Measurements from ENCODE around the gene CHRM5. TPM values are rescaled to one million over a fixed set of nuclear protein-coding genes. Genes with fewer than 3 reads are reported as not detected.

Gene CHRM5
- total and polyA plus RNA-seq, 2 donors (not counting 3 experiments of a cell fraction or from before 2014, with no cell fraction given): 0.03 TPM; not detected in 1

DNA sequence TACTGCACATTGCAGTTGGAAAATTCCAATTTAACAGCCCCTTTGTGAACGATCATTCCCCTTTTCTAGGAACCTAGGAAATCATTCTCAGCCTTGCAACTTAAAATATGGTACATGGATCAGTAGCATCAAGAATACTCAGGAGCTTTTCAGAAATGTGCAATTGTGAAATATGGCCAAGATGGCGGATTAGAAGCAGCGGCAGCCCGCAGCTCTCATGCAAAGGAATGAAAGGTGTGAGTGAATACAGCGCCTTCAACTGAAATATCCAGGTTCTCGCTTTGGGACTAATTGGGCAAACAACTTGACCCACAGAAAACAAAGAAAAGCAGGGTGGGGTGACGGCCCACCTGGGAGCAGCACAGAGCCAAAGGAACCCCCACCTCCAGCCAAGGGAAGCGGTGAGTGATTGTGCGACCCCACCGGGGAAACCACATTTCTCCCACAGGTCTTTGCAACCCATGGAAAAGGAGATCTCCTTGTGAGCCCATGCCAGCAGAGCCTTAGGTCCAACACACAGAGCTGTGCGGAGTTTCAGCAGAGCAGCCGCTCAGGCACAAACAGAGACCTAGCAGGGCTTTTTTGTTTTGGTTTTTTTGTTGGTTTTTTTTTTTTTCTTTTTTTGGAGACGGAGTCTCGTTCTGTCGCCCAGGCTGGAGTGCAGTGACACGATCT lies 78.3 kb downstream of the CHRM5 start:
- no peak overlapping the region for H3K4me2 ChIP-seq (ENCODE audit: insufficient read depth, low read length)
- no peaks in the 10 kb centered on the region for H3K4me1 ChIP-seq (ENCODE audit: control insufficient read depth, extremely low read depth, insufficient read depth, low read length)
- H3K9me1 ChIP-seq (replicated peaks; ENCODE audit: control insufficient read depth, extremely low read depth, insufficient read depth, low read length): no peaks in the 10 kb centered on the region
- intact Hi-C loops (cut with micrococcal nuclease) (no loop called here), dilution Hi-C loops (cut with MboI; ENCODE audit: extremely low pct_ligation_motif_present, low sequenced_read_pairs) (no loop called here)
- H3K36me3 ChIP-seq (ENCODE audit: control insufficient read depth in 2 of 2, extremely low read depth in 1 of 2, insufficient read depth in 2 of 2, low read length in 2 of 2): no peaks in the 10 kb centered on the region
- no peaks in the 10 kb centered on the region for H4K20me1 ChIP-seq (replicated peaks; ENCODE audit: control insufficient read depth, extremely low read depth, insufficient read depth, low read length)
- DNase-seq (ENCODE audit: low read depth, low spot score) (no peak), FAIRE-seq (no peak)
- CTCF ChIA-PET: interaction anchor here (1.2 kb wide), 1 partner anchor 9 kb away, joined by 3 read pairs; no protein-coding TSS in a partner anchor
- no peaks in the 10 kb centered on the region for H3K9me3 ChIP-seq (replicated peaks; ENCODE audit: control insufficient read depth, insufficient read depth, low read length)
- no peak overlapping the region for H3K4me3 ChIP-seq (replicated peaks in 1 of 3; ENCODE audit: insufficient read depth in 1 of 3, low read depth in 1 of 3, low read length in 3 of 3)
- no peaks in the 10 kb centered on the region for H3K79me2 ChIP-seq (ENCODE audit: control insufficient read depth, insufficient read depth, low read length)
- no peaks in the 10 kb centered on the region for H3K27me3 ChIP-seq (ENCODE audit: control insufficient read depth in 2 of 2, insufficient read depth in 2 of 2, low read length in 2 of 2)
- TF ChIP-seq JUN (IDR thresholded peaks at IDR 0.05; ENCODE audit: borderline replicate concordance, insufficient read depth, insufficient read length, low read depth) (no peak), POLR2AphosphoS5 (IDR thresholded peaks at IDR 0.05; ENCODE audit: insufficient read depth, low read depth, low read length) (no peak), GATA2 (IDR thresholded peaks at IDR 0.05; ENCODE audit: insufficient read depth, insufficient read length, low read depth, low read length) (no peak), MYC (IDR thresholded peaks at IDR 0.05; ENCODE audit: low read depth, low read length) (no peak)
- H2AFZ ChIP-seq (ENCODE audit: low read depth, low read length): no peak overlapping the region
- BruUV-seq (replicated peaks): no TSS peak
- POLR2A ChIA-PET: no interaction called here
- H3K9ac ChIP-seq (replicated peaks; ENCODE audit: extremely low read depth, insufficient read depth, low read length): no peak overlapping the region
- no peak overlapping the region for H3K27ac ChIP-seq (ENCODE audit: insufficient read depth, low read depth, low read length)

DNA sequence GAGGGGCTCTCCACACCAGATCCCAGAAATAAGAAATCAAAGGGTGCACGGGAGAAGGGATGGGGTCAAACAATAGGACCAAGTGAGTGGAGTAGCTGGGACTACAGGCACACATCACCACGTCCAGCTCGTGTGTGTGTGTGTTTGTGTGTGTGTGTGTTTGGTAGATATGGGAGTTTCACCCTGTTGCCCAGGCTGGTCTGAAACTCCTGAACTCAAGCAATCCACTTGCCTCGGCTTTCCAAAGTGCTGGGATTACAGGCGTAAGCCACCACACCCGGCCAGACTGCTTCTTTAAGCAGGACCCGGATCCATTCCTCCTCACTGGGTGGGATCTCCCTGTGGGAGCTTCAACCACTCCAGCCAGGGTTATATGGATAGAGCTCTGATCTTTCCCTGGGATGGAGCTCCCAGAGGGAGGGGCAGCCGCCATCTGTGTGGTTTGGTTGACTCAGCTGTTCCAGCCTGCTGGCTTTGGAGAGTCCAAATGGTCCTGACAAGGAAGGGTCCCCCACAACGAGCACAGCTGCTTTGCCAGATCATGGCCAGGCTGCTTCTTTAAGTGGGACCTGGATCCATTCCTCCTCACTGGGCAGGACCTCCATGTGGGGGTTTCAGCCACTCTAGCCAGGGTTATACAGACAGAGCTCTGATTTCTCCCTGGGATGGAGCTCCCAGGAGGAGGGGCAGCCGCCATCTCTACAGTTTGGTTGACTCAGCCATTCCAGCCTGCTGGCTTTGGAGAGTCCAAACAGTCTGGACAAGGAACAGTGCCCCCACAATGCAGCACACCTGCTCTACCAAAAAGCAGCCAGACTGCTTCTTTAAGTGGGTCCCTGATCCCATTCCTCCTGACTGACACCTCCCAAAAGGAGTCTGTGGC lies 79.8 kb downstream of the CHRM5 start:
- Histone ChIP-seq H3K4me3 (replicated peaks in 1 of 3; ENCODE audit: insufficient read depth in 1 of 3, low read depth in 1 of 3, low read length in 3 of 3) (no peak overlapping the region), H4K20me1 (replicated peaks; ENCODE audit: control insufficient read depth, extremely low read depth, insufficient read depth, low read length) (no peaks in the 10 kb centered on the region), H3K4me2 (ENCODE audit: insufficient read depth, low read length) (no peak overlapping the region), H2AFZ (ENCODE audit: low read depth, low read length) (no peak overlapping the region), H3K27ac (ENCODE audit: insufficient read depth, low read depth, low read length) (no peak overlapping the region), H3K79me2 (ENCODE audit: control insufficient read depth, insufficient read depth, low read length) (no peaks in the 10 kb centered on the region), H3K36me3 (ENCODE audit: control insufficient read depth in 2 of 2, extremely low read depth in 1 of 2, insufficient read depth in 2 of 2, low read length in 2 of 2) (no peaks in the 10 kb centered on the region), H3K9me3 (replicated peaks; ENCODE audit: control insufficient read depth, insufficient read depth, low read length) (no peaks in the 10 kb centered on the region), H3K4me1 (ENCODE audit: control insufficient read depth, extremely low read depth, insufficient read depth, low read length) (no peaks in the 10 kb centered on the region), H3K9me1 (replicated peaks; ENCODE audit: control insufficient read depth, extremely low read depth, insufficient read depth, low read length) (no peaks in the 10 kb centered on the region), H3K9ac (replicated peaks; ENCODE audit: extremely low read depth, insufficient read depth, low read length) (no peak overlapping the region), H3K27me3 (ENCODE audit: control insufficient read depth in 2 of 2, insufficient read depth in 2 of 2, low read length in 2 of 2) (peaks cover 0 to 1% of the 10 kb centered on the region in 2 experiments)
- dilution Hi-C loops (cut with MboI; ENCODE audit: extremely low pct_ligation_motif_present, low sequenced_read_pairs) (no loop called here), intact Hi-C loops (cut with micrococcal nuclease) (no loop called here)
- no peak for DNase-seq (ENCODE audit: low read depth, low spot score)
- no TSS peak for BruUV-seq (replicated peaks)
- no peak for FAIRE-seq
- TF ChIP-seq GATA2 (IDR thresholded peaks at IDR 0.05; ENCODE audit: insufficient read depth, insufficient read length, low read depth, low read length) (no peak), FOS (IDR thresholded peaks at IDR 0.05; ENCODE audit: borderline replicate concordance, insufficient read depth, low read length) (no peak), POLR2A (IDR thresholded peaks at IDR 0.05; ENCODE audit: low read depth, low read length) (no peak), JUN (IDR thresholded peaks at IDR 0.05; ENCODE audit: borderline replicate concordance, insufficient read depth, insufficient read length, low read depth) (no peak), EZH2 (IDR thresholded peaks at IDR 0.05; ENCODE audit: borderline replicate concordance, low read depth, low read length, severe bottlenecking) (no peak), POLR2AphosphoS5 (IDR thresholded peaks at IDR 0.05; ENCODE audit: insufficient read depth, low read depth, low read length) (no peak), MYC (IDR thresholded peaks at IDR 0.05; ENCODE audit: low read depth, low read length) (no peak)
- TF ChIP-seq, protein P1, sequence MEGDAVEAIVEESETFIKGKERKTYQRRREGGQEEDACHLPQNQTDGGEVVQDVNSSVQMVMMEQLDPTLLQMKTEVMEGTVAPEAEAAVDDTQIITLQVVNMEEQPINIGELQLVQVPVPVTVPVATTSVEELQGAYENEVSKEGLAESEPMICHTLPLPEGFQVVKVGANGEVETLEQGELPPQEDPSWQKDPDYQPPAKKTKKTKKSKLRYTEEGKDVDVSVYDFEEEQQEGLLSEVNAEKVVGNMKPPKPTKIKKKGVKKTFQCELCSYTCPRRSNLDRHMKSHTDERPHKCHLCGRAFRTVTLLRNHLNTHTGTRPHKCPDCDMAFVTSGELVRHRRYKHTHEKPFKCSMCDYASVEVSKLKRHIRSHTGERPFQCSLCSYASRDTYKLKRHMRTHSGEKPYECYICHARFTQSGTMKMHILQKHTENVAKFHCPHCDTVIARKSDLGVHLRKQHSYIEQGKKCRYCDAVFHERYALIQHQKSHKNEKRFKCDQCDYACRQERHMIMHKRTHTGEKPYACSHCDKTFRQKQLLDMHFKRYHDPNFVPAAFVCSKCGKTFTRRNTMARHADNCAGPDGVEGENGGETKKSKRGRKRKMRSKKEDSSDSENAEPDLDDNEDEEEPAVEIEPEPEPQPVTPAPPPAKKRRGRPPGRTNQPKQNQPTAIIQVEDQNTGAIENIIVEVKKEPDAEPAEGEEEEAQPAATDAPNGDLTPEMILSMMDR (IDR thresholded peaks at IDR 0.05; ENCODE audit: extremely low read depth in 1 of 2, insufficient read depth in 1 of 2, low read depth in 1 of 2, low read length in 2 of 2): no peak
- TF ChIP-seq, protein P2, sequence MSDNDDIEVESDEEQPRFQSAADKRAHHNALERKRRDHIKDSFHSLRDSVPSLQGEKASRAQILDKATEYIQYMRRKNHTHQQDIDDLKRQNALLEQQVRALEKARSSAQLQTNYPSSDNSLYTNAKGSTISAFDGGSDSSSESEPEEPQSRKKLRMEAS (IDR thresholded peaks at IDR 0.05; ENCODE audit: insufficient read depth, insufficient read length): no peak
- ChIA-PET CTCF (no interaction called here), POLR2A (no interaction called here)

Data from endothelial cell of umbilical vein (primary cell).